Kidney (tissue), 14 donors: ENCODE data around the gene TCIRG1. TPM values are rescaled to one million over a fixed set of nuclear protein-coding genes. Genes with fewer than 3 reads are reported as not detected.
A peak's percentile ranks its signal among the peaks of the same experiment; 100 is the strongest.

Experiments
- DNase-seq, 5 donors: peaks; one replicate each; pipeline ENCODE4 v3.0.0-alpha.2; 2013 to 2020
- FAIRE-seq: peaks from 2 replicates; lab custom pipeline; 2012; peaks lifted over from hg19 to GRCh38; lab: Jason Lieb, UNC
- H3K27ac ChIP-seq, 2 donors: one replicate each; pipeline ENCODE4 v1.7.0; 2013; ENCODE audit warnings: low read depth in 2 of 2, low read length in 2 of 2, inconsistent platforms in 1 of 2
- H3K27me3 ChIP-seq: one replicate; pipeline ENCODE4 v1.7.1; 2013; ENCODE audit warnings: low read length, inconsistent platforms; ENCODE audit not compliant: control insufficient read depth, insufficient read depth
- H3K36me3 ChIP-seq, 3 donors: one replicate each; pipeline versions ENCODE4 v1.7.0 to v1.7.1; 2013; ENCODE audit warnings: low read length in 3 of 3, control low read depth in 1 of 3, inconsistent platforms in 1 of 3; ENCODE audit not compliant: insufficient read depth in 3 of 3, control insufficient read depth in 2 of 3
- H3K4me1 ChIP-seq, 3 donors: one replicate each; pipeline versions ENCODE4 v1.7.0 to v1.7.1; 2013; ENCODE audit warnings: low read length in 3 of 3, inconsistent platforms in 1 of 3, low read depth in 1 of 3; ENCODE audit not compliant: control insufficient read depth in 2 of 3, insufficient read depth in 2 of 3
- H3K4me3 ChIP-seq, 3 donors: one replicate each; pipeline versions ENCODE4 v1.7.0 to v1.8.1; 2013; ENCODE audit warnings: low read length in 3 of 3, control low read depth in 1 of 3, inconsistent platforms in 1 of 3
- H3K9ac ChIP-seq, 3 donors: one replicate each; pipeline versions ENCODE4 v1.7.0 to v1.7.1; 2013; ENCODE audit warnings: low read length in 3 of 3, control low read depth in 1 of 3, inconsistent platforms in 1 of 3
- H3K9me3 ChIP-seq, 3 donors: one replicate each; pipeline versions ENCODE4 v1.7.0 to v1.7.1; 2013; ENCODE audit warnings: low read length in 3 of 3, control low read depth in 1 of 3, inconsistent platforms in 1 of 3; ENCODE audit not compliant: control insufficient read depth in 2 of 3, insufficient read depth in 1 of 3
- intact Hi-C: fragments of 100-400 bp; cut with DNase I; formaldehyde crosslinking; loops from one replicate; pipeline ENCODE4 v1.11.1; 2022
- polyA plus RNA-seq: library from polyadenylated mRNA; stranded (reverse); fragments of 350-450 nt; fragmentation: Illumina TruSeq; extraction: RNeasy Lipid Tissue Mini Kit (QIAGEN cat#74804); gene quantifications from one replicate; pipeline ENCODE4 v1.2.3, GENCODE V29; 2014; ENCODE audit warnings: low read depth, low replicate concordance; ENCODE audit not compliant: insufficient read depth
- total RNA-seq: library from RNA; stranded (reverse); fragmentation: NEBNext Ultra II Directional; extraction: Animal tissue kit (Norgen Biotek cat#: 25700); gene quantifications from one replicate; pipeline ENCODE4 v1.2.1, GENCODE V29; 2021
- TF ChIP-seq, protein P1 (sequence below): IDR thresholded peaks from 3 replicates; pipeline ENCODE4 v1.5.1; 2012; ENCODE audit warnings: mild to moderate bottlenecking, moderate library complexity, borderline replicate concordance; ENCODE audit not compliant: insufficient read depth; ENCODE audit errors: extremely low read depth
- donor health status: control.
- donor health status: control.
- donor health status: control.
- donor health status: control.
- donor health status: control.
- donor health status: DM: yes; HTN: yes; CAD: no.
- donor health status: Normal renal cell carcinoma (clear cell type).

Gene TCIRG1
- total and polyA plus RNA-seq, 2 donors from 2014 or later = 36.3 to 97.1 TPM

DNA sequence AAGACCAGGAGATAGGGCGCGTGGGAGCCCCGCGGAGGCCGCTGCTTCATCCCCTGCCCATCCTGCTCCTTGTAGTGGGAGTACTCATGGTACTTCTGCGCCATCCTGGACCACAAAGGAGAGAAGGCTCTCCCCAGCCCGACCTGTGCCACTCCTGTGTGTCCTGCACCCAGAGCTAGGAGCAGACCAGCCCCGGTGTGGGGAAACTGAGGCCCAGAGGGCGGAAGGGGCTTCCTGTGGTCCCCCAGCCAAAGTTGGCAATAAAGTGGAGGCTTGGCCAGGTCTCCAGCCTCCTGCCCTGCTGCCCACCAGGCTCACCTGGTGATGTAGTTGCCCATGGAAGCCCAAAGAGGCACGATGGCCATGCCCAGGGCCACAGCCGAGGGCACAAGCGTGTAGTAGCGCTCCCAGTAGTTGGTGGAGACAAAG lies 39.6 kb upstream of the TCIRG1 start:
- no peak for FAIRE-seq
- no peak overlapping the region for H3K27ac ChIP-seq
- no peak overlapping the region for H3K4me3 ChIP-seq
- intact Hi-C loops = no loop called here
- no peaks in the 10 kb centered on the region for H3K36me3 ChIP-seq
- H3K9ac ChIP-seq = no peak overlapping the region
- TF ChIP-seq, protein P1, sequence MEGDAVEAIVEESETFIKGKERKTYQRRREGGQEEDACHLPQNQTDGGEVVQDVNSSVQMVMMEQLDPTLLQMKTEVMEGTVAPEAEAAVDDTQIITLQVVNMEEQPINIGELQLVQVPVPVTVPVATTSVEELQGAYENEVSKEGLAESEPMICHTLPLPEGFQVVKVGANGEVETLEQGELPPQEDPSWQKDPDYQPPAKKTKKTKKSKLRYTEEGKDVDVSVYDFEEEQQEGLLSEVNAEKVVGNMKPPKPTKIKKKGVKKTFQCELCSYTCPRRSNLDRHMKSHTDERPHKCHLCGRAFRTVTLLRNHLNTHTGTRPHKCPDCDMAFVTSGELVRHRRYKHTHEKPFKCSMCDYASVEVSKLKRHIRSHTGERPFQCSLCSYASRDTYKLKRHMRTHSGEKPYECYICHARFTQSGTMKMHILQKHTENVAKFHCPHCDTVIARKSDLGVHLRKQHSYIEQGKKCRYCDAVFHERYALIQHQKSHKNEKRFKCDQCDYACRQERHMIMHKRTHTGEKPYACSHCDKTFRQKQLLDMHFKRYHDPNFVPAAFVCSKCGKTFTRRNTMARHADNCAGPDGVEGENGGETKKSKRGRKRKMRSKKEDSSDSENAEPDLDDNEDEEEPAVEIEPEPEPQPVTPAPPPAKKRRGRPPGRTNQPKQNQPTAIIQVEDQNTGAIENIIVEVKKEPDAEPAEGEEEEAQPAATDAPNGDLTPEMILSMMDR = no peak
- peak in 1 of 5 donors; percentile 54 for DNase-seq
- H3K27me3 ChIP-seq = no peaks in the 10 kb centered on the region
- H3K9me3 ChIP-seq = no peaks in the 10 kb centered on the region
- H3K4me1 ChIP-seq = peaks cover 0 to 2% (median 0%) of the 10 kb centered on the region in 3 donors

DNA sequence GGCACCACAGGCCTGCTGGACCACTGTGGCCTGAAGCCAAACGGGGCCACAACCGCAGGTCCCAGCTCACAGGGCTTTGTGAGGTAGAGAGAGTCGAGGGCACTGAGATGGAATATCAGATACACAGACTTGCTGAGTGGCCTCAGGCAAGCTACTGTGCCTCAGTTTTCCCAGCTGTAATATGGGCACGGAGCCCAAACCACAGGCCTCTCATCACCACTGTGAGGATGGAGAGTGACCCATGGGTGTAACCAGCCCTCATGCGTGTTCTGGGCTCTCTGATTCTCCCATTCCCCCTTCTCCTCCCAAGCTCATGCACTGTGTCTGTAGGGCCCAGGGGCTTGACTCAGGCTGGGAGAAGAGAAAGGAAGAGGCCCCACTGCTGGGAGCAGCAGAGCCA lies 39.1 kb upstream of the TCIRG1 start:
- intact Hi-C loops = no loop called here
- DNase-seq (peak in 2 of 5 donors; percentile 24 to 35), FAIRE-seq (no peak)
- Histone ChIP-seq H3K36me3 (no peaks in the 10 kb centered on the region), H3K27ac (no peak overlapping the region), H3K4me1 (peaks cover 0 to 5% (median 0%) of the 10 kb centered on the region in 3 donors), H3K4me3 (no peak overlapping the region), H3K27me3 (no peaks in the 10 kb centered on the region), H3K9me3 (no peaks in the 10 kb centered on the region), H3K9ac (no peak overlapping the region)
- TF ChIP-seq, protein P1 = no peak

DNA sequence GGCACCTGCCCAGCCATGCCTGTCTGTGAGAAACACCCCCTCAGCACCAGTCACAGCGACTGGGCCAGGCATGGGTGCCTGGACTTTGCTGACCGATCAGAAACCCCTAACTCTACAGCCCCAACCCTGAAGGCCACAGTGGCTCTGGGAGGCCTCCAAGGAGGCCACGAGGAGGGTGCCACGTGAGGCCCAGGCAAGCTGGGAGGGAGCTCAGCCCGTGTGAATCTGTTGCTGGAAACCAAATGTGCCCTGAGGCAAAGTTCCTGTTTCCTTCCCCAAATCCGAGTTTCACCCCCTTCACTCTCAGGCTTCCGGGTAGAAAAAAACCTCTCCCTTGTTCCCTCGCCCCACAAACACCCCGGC lies 36.3 kb upstream of the TCIRG1 start:
- Histone ChIP-seq H3K36me3 (no peaks in the 10 kb centered on the region), H3K9me3 (no peaks in the 10 kb centered on the region), H3K27me3 (no peaks in the 10 kb centered on the region), H3K27ac (no peak overlapping the region), H3K4me3 (no peak overlapping the region), H3K9ac (no peak overlapping the region), H3K4me1 (peaks cover 0 to 5% (median 0%) of the 10 kb centered on the region in 3 donors)
- FAIRE-seq (no peak), DNase-seq (peak in 2 of 5 donors; percentile 49 to 63)
- TF ChIP-seq, protein P1 = no peak
- intact Hi-C loops = no loop called here
